Loucy (cell line): ENCODE data around the gene CDH13.

Source experiments
- H2AFZ ChIP-seq: fragments of 200-600 bp; sonication (generic); 2 replicates; pipeline ENCODE4 v1.6.0; 2016; ENCODE audit warnings: antibody characterized with exemption, mild to moderate bottlenecking, low read length, moderate library complexity
- H3F3A ChIP-seq: fragments of 200-600 bp; 2 replicates; pipeline ENCODE4 v1.6.0; 2016; ENCODE audit warnings: antibody characterized with exemption, low read depth, mild to moderate bottlenecking
- H3K27me3 ChIP-seq: fragments of 200-600 bp; sonication (generic); 2 replicates; pipeline ENCODE4 v1.6.1; 2014; ENCODE audit warnings: low read length, mild to moderate bottlenecking; ENCODE audit not compliant: insufficient read depth, poor library complexity, severe bottlenecking
- H3K36me3 ChIP-seq: fragments of 200-600 bp; sonication (generic); 2 replicates; pipeline ENCODE4 v1.6.1; 2016; ENCODE audit warnings: low read length; ENCODE audit not compliant: insufficient read depth
- H3K4me1 ChIP-seq: fragments of 200-600 bp; sonication (generic); 2 replicates; pipeline ENCODE4 v1.5.1; 2014; ENCODE audit warnings: low read length, mild to moderate bottlenecking; ENCODE audit not compliant: insufficient read depth, poor library complexity, severe bottlenecking
- H3K4me2 ChIP-seq: fragments of 200-600 bp; sonication (generic); 2 replicates; pipeline ENCODE4 v1.6.0; 2014; ENCODE audit warnings: antibody characterized with exemption, low read length, low read depth, mild to moderate bottlenecking; ENCODE audit not compliant: poor library complexity, severe bottlenecking
- H3K4me3 ChIP-seq: fragments of 200-600 bp; sonication (generic); 2 replicates; pipeline ENCODE4 v1.5.1; 2014; ENCODE audit warnings: low read length, mild to moderate bottlenecking, mixed read lengths; ENCODE audit not compliant: poor library complexity, severe bottlenecking
- H3K79me2 ChIP-seq: fragments of 200-600 bp; sonication (generic); 2 replicates; pipeline ENCODE4 v1.6.1; 2014; ENCODE audit warnings: low read length; ENCODE audit not compliant: insufficient read depth
- H3K9ac ChIP-seq: fragments of 200-600 bp; sonication (generic); 2 replicates; pipeline ENCODE4 v1.6.0; 2014; ENCODE audit warnings: mild to moderate bottlenecking, low read depth, low read length, moderate library complexity; ENCODE audit not compliant: poor library complexity, severe bottlenecking
- H3K9me2 ChIP-seq: fragments of 200-600 bp; sonication (generic); replicated peaks from 2 replicates; pipeline ENCODE4 v1.6.1; 2016; ENCODE audit warnings: low read depth, low read length, mixed read lengths
- H3K9me3 ChIP-seq: fragments of 200-600 bp; sonication (generic); 2 replicates; pipeline ENCODE4 v1.6.1; 2014; ENCODE audit warnings: mild to moderate bottlenecking, antibody characterized with exemption, low read length, low read depth; ENCODE audit not compliant: insufficient read depth
- H4K20me1 ChIP-seq: fragments of 200-600 bp; sonication (generic); 2 replicates; pipeline ENCODE4 v1.6.0; 2014; ENCODE audit warnings: antibody characterized with exemption, low read length, mild to moderate bottlenecking; ENCODE audit not compliant: insufficient read depth, poor library complexity, severe bottlenecking
- EZH2phosphoT487 ChIP-seq: fragments of 200-600 bp; IDR thresholded peaks from 2 replicates; pipeline ENCODE4 v1.6.1; 2018; ENCODE audit warnings: antibody characterized with exemption, mild to moderate bottlenecking, moderate library complexity, borderline replicate concordance
- TF ChIP-seq, protein P1 (sequence below): fragments of 200-600 bp; sonication (generic); conservative IDR thresholded peaks from 2 replicates; pipeline ENCODE4 v1.5.1; 2014; ENCODE audit warnings: mild to moderate bottlenecking, antibody characterized with exemption, low read length

Gene CDH13

GRCh38 chr16:83374979-83375378, 748.2 kb downstream of the CDH13 start:
- Histone ChIP-seq H3K79me2 (no peaks in the 10 kb centered on the region), H3K36me3 (no peaks in the 10 kb centered on the region), H3K4me2 (no peak overlapping the region), H3K4me1 (no peaks in the 10 kb centered on the region), H3K9me2 (no peaks in the 10 kb centered on the region), H3K9me3 (no peaks in the 10 kb centered on the region), H3K9ac (no peak overlapping the region), H3F3A (no peaks in the 10 kb centered on the region), H4K20me1 (no peaks in the 10 kb centered on the region), H2AFZ (no peak overlapping the region), H3K4me3 (no peak overlapping the region), H3K27me3 (no peaks in the 10 kb centered on the region)
- TF ChIP-seq, protein P1, sequence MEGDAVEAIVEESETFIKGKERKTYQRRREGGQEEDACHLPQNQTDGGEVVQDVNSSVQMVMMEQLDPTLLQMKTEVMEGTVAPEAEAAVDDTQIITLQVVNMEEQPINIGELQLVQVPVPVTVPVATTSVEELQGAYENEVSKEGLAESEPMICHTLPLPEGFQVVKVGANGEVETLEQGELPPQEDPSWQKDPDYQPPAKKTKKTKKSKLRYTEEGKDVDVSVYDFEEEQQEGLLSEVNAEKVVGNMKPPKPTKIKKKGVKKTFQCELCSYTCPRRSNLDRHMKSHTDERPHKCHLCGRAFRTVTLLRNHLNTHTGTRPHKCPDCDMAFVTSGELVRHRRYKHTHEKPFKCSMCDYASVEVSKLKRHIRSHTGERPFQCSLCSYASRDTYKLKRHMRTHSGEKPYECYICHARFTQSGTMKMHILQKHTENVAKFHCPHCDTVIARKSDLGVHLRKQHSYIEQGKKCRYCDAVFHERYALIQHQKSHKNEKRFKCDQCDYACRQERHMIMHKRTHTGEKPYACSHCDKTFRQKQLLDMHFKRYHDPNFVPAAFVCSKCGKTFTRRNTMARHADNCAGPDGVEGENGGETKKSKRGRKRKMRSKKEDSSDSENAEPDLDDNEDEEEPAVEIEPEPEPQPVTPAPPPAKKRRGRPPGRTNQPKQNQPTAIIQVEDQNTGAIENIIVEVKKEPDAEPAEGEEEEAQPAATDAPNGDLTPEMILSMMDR, result no peak
- TF ChIP-seq EZH2phosphoT487, result no peak

- TF ChIP-seq EZH2phosphoT487, result no peak
- TF ChIP-seq, protein P1, result no peak
- no peak overlapping the region for H3K4me2 ChIP-seq
- no peaks in the 10 kb centered on the region for H3K27me3 ChIP-seq
- no peaks in the 10 kb centered on the region; the same call in 1 of the 2 replicates for H3K9me3 ChIP-seq
- no peaks in the 10 kb centered on the region for H3K4me1 ChIP-seq
- no peaks in the 10 kb centered on the region for H4K20me1 ChIP-seq
- H3K9me2 ChIP-seq, result no peaks in the 10 kb centered on the region
- H3K36me3 ChIP-seq, result no peaks in the 10 kb centered on the region
- no peaks in the 10 kb centered on the region for H3F3A ChIP-seq
- H3K4me3 ChIP-seq, result no peak overlapping the region
- H3K9ac ChIP-seq, result no peak overlapping the region
- no peaks in the 10 kb centered on the region for H3K79me2 ChIP-seq
- H2AFZ ChIP-seq, result no peak overlapping the region
Measured at GRCh38 chr16:83389751-83390150, 763.0 kb downstream of the CDH13 start.

GRCh38 chr16:83390759-83391158, 764.0 kb downstream of the CDH13 start:
- H4K20me1 ChIP-seq, result no peaks in the 10 kb centered on the region
- H3K9ac ChIP-seq, result no peak overlapping the region
- H2AFZ ChIP-seq, result no peak overlapping the region
- no peak overlapping the region for H3K4me2 ChIP-seq
- H3K4me1 ChIP-seq, result no peaks in the 10 kb centered on the region
- H3K9me3 ChIP-seq, result no peaks in the 10 kb centered on the region; the same call in 1 of the 2 replicates
- H3K4me3 ChIP-seq, result no peak overlapping the region
- no peaks in the 10 kb centered on the region for H3K27me3 ChIP-seq
- no peaks in the 10 kb centered on the region for H3F3A ChIP-seq
- no peaks in the 10 kb centered on the region for H3K9me2 ChIP-seq
- H3K36me3 ChIP-seq, result no peaks in the 10 kb centered on the region
- no peaks in the 10 kb centered on the region for H3K79me2 ChIP-seq
- TF ChIP-seq, protein P1, result no peak
- TF ChIP-seq EZH2phosphoT487, result no peak
